GM03348 (cell line): Measurements from ENCODE around the gene EHD1.
A peak's percentile ranks its signal among the peaks of the same experiment; 100 is the strongest.

Experiments
- DNase-seq: peaks from one replicate; pipeline ENCODE4 v3.0.0; 2012; ENCODE audit warnings: low spot score

EHD1 gene

GRCh38 chr11:64878494-64879243 lies at the start of gene EHD1:
Gene EHD1 (minus strand): TSS chr11:64878621. CDS start chr11:64878464, 157 bp downstream.
- DNase-seq = peak; percentile 98

GRCh38 chr11:64926689-64927088 lies 48.3 kb upstream of the EHD1 start:
- DNase-seq = no peak

GRCh38 chr11:64925536-64926436 lies 47.4 kb upstream of the EHD1 start:
- no peak for DNase-seq

DNA sequence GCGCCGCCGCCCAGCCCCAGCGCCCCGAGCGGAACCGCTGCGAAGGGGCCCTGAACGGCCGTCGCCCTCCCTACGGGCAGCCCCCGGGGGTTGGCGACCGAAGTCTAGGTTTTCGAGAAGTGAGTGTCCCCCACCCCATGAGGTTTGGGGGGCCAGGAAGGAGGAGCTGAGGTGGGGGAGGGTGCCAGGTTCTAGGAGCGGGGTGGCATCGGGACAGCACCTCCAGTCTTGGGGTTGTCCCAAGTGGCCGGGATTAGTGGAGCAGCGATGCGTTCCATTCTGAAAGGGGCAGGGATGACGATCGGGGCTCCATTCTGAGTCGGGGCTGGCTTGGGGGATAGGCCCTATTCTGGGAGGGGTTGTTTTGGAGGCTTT lies 46.5 kb upstream of the EHD1 start:
- DNase-seq = peak; percentile 65

DNA sequence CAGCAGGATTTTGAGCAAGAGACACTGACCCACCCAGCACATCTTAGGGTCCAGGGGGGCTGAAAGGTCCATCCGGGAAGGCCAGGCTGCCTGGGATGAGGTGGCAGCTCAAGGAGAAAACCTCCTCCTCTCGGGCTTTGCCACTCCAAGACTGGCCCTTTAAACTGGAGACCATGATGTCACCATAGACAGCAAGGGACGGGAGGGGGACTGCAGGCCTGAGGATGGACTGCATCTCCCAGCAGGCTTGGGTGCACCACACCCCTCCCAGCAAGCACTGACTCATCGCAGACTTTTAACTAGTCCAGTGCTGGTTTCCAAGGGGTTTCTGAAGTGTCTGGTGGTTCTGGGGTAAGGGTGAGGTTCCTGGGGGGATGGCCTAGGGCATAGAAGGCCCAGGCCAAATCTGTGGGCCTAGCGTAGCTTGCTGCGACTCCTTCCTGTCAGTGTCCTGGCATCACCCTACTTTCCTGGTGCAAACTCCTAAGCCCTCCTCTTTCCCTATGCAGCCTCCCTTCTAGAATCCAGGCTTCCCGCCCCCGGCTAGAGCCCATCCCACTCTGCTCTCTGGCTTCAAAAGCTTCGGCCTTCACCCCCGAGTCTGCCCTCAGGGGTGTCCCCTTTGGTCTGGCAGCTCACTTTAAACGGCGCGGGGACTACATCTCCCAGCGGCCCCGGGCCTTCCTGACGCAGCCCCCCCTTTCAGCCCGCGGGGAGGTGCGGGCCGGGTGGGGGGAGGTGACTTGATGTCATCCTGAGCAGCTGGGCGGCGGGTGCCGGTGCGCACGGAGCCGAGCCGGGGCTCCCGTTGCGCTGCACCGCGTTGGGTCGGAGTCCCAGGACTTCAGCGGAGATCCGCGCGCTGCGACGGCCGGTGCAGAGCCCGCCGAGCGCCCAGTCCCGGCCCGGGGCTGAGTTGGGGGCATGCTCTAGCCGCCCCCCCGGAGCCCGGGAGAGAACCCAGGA lies 45.8 kb upstream of the EHD1 start, which contains the start of gene PPP2R5B:
Gene PPP2R5B (plus strand): TSS at position 746 of the 966 bp plus-strand sequence. CDS start 1,046 bp downstream, outside the sequence.
- peak; percentile 97 for DNase-seq

GRCh38 chr11:64923151-64923661 lies 44.8 kb upstream of the EHD1 start:
- DNase-seq = no peak

DNA sequence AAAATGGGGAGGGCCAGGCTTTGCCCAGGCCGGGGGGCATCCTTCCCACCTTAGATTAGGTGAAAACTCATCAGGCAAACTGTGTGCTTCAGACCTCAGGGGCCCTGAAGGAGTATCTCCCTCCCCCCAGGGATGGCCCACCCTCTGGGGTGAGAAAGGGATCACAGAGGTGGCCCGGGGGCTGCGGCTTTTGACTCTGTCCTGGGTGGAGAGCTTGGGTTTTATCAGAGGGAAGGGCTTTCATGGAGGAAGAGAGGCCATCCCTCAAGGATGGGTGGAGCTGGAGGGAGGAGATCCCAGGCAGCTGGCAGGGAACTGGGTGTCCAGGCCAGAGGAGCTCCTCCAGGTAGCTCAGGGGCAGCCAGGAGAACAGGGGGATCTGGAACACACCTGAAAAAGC lies 43.0 kb upstream of the EHD1 start:
- DNase-seq = no peak

DNA sequence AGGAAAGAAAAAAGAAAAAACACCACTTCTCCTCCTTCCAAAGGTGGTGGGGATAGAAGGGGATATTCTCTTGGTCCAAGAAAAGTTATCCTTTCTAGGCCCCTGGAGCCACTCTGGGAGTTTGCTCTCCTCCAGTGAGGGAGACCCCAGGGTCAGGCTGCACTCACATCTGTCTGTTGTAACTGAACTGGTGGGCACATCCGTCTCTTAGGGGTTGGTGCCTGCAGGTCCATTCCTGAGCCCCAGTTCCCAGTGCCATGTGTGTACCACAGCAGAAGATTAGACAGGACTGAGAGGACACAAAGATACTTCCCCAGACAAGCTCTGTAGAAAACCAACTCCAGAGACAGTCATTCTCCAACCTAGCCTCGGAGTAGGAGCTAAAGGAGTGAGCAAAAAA lies 41.7 kb upstream of the EHD1 start:
- DNase-seq = no peak

GRCh38 chr11:64919627-64920026 lies 41.2 kb upstream of the EHD1 start:
- no peak for DNase-seq

DNA sequence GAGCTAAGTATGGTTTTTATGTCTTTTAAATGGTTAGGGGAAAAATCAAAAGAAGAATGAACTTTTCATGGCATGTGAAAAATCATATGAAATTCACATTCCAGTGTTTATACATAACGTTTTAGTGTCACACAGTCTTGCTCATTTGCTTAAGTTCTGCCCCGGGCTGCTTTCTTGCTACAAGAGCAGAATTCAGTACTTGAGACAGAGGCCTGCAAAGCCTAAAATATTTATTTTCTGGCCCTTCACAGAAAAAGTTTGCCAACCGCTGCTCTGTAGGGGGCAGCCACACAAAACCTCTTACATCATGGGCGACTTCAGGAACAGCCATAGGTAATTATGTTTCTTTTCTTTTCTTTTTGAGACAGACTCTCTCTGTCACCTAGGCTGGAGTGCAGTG lies 39.6 kb upstream of the EHD1 start:
- peak; percentile 37 for DNase-seq

DNA sequence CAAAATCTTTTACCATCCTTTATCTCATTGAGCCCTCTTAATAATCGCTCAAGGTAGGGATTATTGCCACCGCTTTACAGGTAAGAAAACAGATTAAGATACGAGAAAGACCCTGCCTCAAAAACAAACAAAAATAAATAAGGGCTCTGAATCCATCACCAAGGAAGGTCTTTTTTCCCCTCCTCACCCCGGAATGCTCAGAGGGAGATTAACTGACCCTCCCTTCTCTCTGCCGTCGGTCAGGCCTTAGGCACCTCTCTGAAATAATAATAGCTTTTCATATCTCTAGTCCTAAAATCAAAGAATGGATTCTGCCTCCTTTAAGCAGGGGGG lies 39.2 kb upstream of the EHD1 start:
- DNase-seq = no peak

DNA sequence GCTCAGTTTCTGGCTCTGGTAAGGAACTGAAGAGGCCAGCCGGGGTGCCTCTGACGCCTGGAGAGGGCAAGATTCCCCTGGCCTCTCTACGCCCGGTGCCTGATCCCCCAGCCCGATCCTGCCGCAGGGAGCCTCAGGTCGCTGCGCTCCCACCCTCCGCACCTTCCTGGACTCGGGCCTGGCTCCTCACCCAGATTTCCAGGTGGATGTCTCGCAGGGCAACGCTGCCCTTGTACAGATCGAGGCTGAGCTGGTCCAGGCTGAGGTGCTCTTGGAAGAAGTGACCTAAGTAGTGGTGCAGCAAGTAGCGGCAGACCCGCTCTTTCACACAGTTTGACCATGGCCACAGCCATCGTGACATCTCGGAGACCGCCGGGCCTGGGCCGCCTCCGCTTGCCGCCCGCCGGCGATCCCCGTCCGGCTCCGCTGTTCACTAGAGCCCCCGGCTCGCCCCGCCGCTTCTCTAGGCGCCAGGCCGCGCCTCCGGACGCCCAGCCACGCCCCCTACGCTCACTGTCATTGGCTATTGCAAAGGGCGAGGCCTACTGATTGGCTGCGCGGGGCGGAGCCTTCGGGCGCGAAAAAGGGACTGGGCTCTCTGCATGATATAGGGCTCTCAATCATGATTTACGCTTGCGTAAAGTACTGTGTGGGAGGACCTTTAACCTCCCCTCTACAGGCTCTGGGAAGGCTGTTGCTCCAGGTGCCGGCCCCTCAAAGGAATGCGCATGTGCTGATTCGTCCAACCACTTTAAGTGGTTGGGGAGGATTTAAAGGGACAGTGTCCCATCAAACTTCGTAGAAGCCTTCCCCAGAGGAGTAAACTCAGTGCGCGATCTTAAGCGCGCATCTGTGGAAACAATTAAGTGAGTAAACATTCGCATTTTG lies 38.6 kb upstream of the EHD1 start, which contains the start of gene ATG2A:
Gene ATG2A (minus strand): TSS at position 435 of the 888 bp plus-strand sequence. CDS start 74 bp downstream, at position 361.
- peak; percentile 98 for DNase-seq

- peak; percentile 51 for DNase-seq
These were observed 37.8 kb upstream of the EHD1 start for GRCh38 chr11:64916040-64916774.

GRCh38 chr11:64915376-64915887 lies 37.0 kb upstream of the EHD1 start:
- DNase-seq = no peak

- DNase-seq = no peak
These were observed 35.7 kb upstream of the EHD1 start for GRCh38 chr11:64914123-64914522.

DNA sequence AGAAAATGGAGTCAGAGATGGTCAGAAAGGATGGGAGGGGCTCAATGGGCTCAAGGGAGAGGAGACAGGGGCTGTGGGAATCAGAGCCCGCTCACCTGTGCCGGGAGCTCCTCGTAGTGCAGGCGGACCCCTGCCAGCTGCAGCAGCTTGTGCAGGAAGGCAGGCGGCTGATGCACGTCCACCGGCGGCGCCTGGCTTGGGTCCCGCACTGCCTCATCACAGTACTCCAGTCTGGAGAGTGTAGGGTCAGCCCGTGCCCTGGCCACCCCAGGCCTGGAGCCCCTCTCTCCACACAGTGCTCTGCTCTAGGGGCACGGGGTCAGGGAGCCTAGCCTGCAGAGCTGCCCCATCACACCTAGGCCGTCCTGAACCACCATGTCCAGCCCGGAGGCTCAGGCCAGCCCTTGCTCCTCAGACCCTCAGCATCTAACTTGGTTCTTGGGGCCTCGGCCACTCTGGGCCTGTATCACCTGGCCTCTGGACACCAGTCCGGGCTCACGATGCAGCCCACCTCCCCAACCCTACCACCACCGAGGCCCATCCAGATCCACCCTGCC lies 34.8 kb upstream of the EHD1 start:
- DNase-seq = no peak

- no peak for DNase-seq
These were observed 33.3 kb upstream of the EHD1 start for GRCh38 chr11:64911689-64912088.

- no peak for DNase-seq
These were observed 32.7 kb upstream of the EHD1 start for GRCh38 chr11:64911142-64911541.

- DNase-seq = no peak
These were observed 32.2 kb upstream of the EHD1 start for GRCh38 chr11:64910451-64911093.
